Mesenchymal stem cell (in vitro differentiated cells and primary cell): ENCODE data around the gene TARBP1.

Experiments
- DNase-seq: peaks from one replicate; pipeline ENCODE4 v3.0.0-alpha.2; 2013
- H2AFZ ChIP-seq: one replicate; pipeline ENCODE4 v1.6.1; 2013; ENCODE audit warnings: low read depth, mild to moderate bottlenecking, control low read depth, inconsistent platforms, low read length, moderate library complexity
- H2AK5ac ChIP-seq: 2 replicates; pipeline ENCODE4 v1.6.1; 2013; ENCODE audit warnings: low read length, moderate library complexity, mild to moderate bottlenecking, inconsistent platforms; ENCODE audit not compliant: severe bottlenecking
- H2BK120ac ChIP-seq: one replicate; pipeline ENCODE4 v1.6.1; 2013; ENCODE audit warnings: low read depth, mild to moderate bottlenecking, inconsistent platforms, low read length, moderate library complexity
- H2BK12ac ChIP-seq, 2 experiments: one replicate each; pipeline ENCODE4 v1.6.1; 2013; ENCODE audit warnings: inconsistent platforms in 2 of 2, low read length in 2 of 2, mild to moderate bottlenecking in 2 of 2, moderate library complexity in 2 of 2, control low read depth in 1 of 2
- H2BK15ac ChIP-seq: one replicate; pipeline ENCODE4 v1.6.1; 2013; ENCODE audit warnings: mild to moderate bottlenecking, low read depth, inconsistent platforms; ENCODE audit not compliant: poor library complexity, severe bottlenecking
- H2BK5ac ChIP-seq: 2 replicates; pipeline ENCODE4 v1.6.1; 2013; ENCODE audit warnings: low read depth, mild to moderate bottlenecking, low read length, control low read depth, inconsistent platforms; ENCODE audit not compliant: poor library complexity, severe bottlenecking
- H3K14ac ChIP-seq, 2 experiments: one replicate each; pipeline ENCODE4 v1.6.1; 2013; ENCODE audit warnings: inconsistent platforms in 2 of 2, low read length in 2 of 2, control low read depth in 1 of 2, mild to moderate bottlenecking in 1 of 2, moderate library complexity in 1 of 2
- H3K18ac ChIP-seq, 2 experiments: one replicate each; pipeline ENCODE4 v1.6.1; 2013; ENCODE audit warnings: inconsistent platforms in 2 of 2, low read length in 2 of 2, control low read depth in 1 of 2, low read depth in 1 of 2, mild to moderate bottlenecking in 1 of 2
- H3K23ac ChIP-seq, 2 experiments: one replicate each; pipeline ENCODE4 v1.6.1; 2013; ENCODE audit warnings: inconsistent platforms in 2 of 2, low read length in 2 of 2, mild to moderate bottlenecking in 2 of 2, moderate library complexity in 2 of 2, control low read depth in 1 of 2
- H3K27ac ChIP-seq: 2 replicates; pipeline ENCODE4 v1.5.1; 2013; ENCODE audit warnings: mild to moderate bottlenecking, moderate library complexity, low read length, control low read depth, inconsistent platforms; ENCODE audit not compliant: poor library complexity, severe bottlenecking
- H3K27me3 ChIP-seq, 2 experiments: 2 replicates each; pipeline versions ENCODE4 v1.6.1 to v1.7.0; 2013; ENCODE audit warnings: low read length in 2 of 2, mild to moderate bottlenecking in 2 of 2, moderate library complexity in 2 of 2, control low read depth in 1 of 2, inconsistent platforms in 1 of 2; ENCODE audit not compliant: control insufficient read depth in 1 of 2, insufficient read depth in 1 of 2
- H3K36me3 ChIP-seq, 2 experiments: 2 replicates each; pipeline versions ENCODE4 v1.6.1 to v1.7.0; 2013; ENCODE audit warnings: low read length in 2 of 2, control low read depth in 1 of 2, inconsistent platforms in 1 of 2, low read depth in 1 of 2, mild to moderate bottlenecking in 1 of 2; ENCODE audit not compliant: insufficient read depth in 2 of 2, control insufficient read depth in 1 of 2
- H3K4ac ChIP-seq, 2 experiments: one replicate each; pipeline ENCODE4 v1.6.1; 2013; ENCODE audit warnings: inconsistent platforms in 2 of 2, low read length in 2 of 2, mild to moderate bottlenecking in 2 of 2, moderate library complexity in 2 of 2, control low read depth in 1 of 2, low read depth in 1 of 2
- H3K4me1 ChIP-seq: 2 replicates; pipeline ENCODE4 v1.6.1; 2013; ENCODE audit warnings: low read depth, low read length, control low read depth; ENCODE audit not compliant: control insufficient read depth, insufficient read depth
- H3K4me2 ChIP-seq: 2 replicates; pipeline ENCODE4 v1.6.1; 2013; ENCODE audit warnings: low read length, mild to moderate bottlenecking, inconsistent platforms; ENCODE audit not compliant: poor library complexity, severe bottlenecking
- H3K4me3 ChIP-seq, 2 experiments: 2 replicates each; pipeline versions ENCODE4 v1.5.1 to v1.7.0; 2013; ENCODE audit warnings: low read length in 2 of 2, mild to moderate bottlenecking in 2 of 2, control low read depth in 1 of 2, low read depth in 1 of 2; ENCODE audit not compliant: insufficient read depth in 1 of 2
- H3K79me1 ChIP-seq: replicated peaks from 2 replicates; pipeline ENCODE4 v1.6.1; 2013; ENCODE audit warnings: mild to moderate bottlenecking, control low read depth, low read length, inconsistent platforms; ENCODE audit not compliant: poor library complexity, severe bottlenecking
- H3K9ac ChIP-seq: 2 replicates; pipeline ENCODE4 v1.7.0; 2013; ENCODE audit warnings: mild to moderate bottlenecking, low read length, moderate library complexity
- H3K9me3 ChIP-seq: 2 replicates; pipeline ENCODE4 v1.7.0; 2013; ENCODE audit warnings: mild to moderate bottlenecking, low read length; ENCODE audit not compliant: control insufficient read depth
- H4K8ac ChIP-seq: one replicate; pipeline ENCODE4 v1.6.1; 2013; ENCODE audit warnings: inconsistent platforms, mild to moderate bottlenecking, low read length, moderate library complexity
- H4K91ac ChIP-seq: one replicate; pipeline ENCODE4 v1.6.1; 2013; ENCODE audit warnings: mild to moderate bottlenecking, low read length, inconsistent platforms
- WGBS: methylation state at CpG from one replicate; pipeline ENCODE4 v1.1.7; 2013; ENCODE audit warnings: mixed read lengths; 5-methylcytosine and 5-hydroxymethylcytosine counted together

TARBP1 gene

DNA sequence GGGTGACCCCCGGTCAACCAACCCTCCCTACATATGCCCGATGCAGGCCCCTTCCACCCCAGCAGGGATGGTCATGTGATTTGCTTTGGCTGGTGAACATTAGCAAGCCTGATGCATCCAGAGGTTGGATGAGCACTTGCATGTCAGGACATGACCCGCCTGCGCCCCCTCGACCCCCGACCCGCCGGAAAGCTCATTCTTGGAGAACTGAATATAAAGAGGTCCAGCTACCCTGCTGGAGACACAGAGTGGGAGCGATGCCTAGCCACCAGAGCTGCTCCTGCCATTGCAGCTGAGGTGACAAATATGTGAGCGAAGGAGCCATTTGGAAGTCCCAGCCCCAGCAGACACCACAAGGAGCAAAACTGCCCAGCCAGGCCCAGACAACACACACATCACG is 66.1 kb downstream of the TARBP1 start:
- H3K36me3 ChIP-seq = peaks cover 10 to 72% of the 10 kb centered on the region in 2 experiments
- H3K27ac ChIP-seq = no peak overlapping the region
- H3K23ac ChIP-seq = no peak overlapping the region
- no peak overlapping the region for H4K91ac ChIP-seq
- no peak overlapping the region for H3K14ac ChIP-seq
- no peak overlapping the region for H2BK12ac ChIP-seq
- no peak overlapping the region for H3K4me2 ChIP-seq
- no peak overlapping the region for H3K9ac ChIP-seq
- DNase-seq = no peak
- H3K4me3 ChIP-seq = no peak overlapping the region
- H3K79me1 ChIP-seq = no peaks in the 10 kb centered on the region
- no peak overlapping the region for H2AK5ac ChIP-seq
- peaks cover 2% of the 10 kb centered on the region for H3K4me1 ChIP-seq
- no peaks in the 10 kb centered on the region for H3K27me3 ChIP-seq
- H3K4ac ChIP-seq = no peak overlapping the region
- 98% methylated on average over 10 of the region's 11 CpGs for WGBS
- H2BK15ac ChIP-seq = no peak overlapping the region
- no peak overlapping the region for H2AFZ ChIP-seq
- H2BK120ac ChIP-seq = no peak overlapping the region
- no peak overlapping the region for H4K8ac ChIP-seq
- no peak overlapping the region for H2BK5ac ChIP-seq
- H3K9me3 ChIP-seq = no peaks in the 10 kb centered on the region
- no peak overlapping the region for H3K18ac ChIP-seq

DNA sequence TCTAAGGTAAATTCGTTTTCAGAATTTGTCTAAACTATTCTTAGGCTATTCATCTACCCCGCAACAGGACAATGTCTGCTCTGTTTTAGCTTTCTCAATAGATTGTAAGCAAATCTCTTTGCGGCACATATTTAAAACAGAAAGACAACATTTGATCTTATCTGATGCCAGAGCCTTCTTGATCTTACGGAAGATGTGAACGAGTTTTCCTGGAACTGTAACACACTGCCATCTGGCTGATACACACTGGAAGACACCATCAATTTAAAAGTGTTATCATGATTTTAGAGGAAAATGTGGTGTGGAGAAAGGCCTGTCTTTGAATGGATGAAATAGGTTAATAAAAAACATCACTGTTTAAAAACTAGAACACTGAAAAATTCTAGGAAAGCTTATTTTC is 69.7 kb downstream of the TARBP1 start:
- no peak overlapping the region for H2BK12ac ChIP-seq
- H2BK5ac ChIP-seq = no peak overlapping the region
- H3K79me1 ChIP-seq = no peaks in the 10 kb centered on the region
- no peak overlapping the region for H4K8ac ChIP-seq
- no peaks in the 10 kb centered on the region for H3K27me3 ChIP-seq
- no peak overlapping the region for H3K4me2 ChIP-seq
- H3K4ac ChIP-seq = no peak overlapping the region
- H3K4me1 ChIP-seq = peaks cover 2% of the 10 kb centered on the region
- H2BK15ac ChIP-seq = no peak overlapping the region
- H4K91ac ChIP-seq = no peak overlapping the region
- no peak overlapping the region for H3K27ac ChIP-seq
- no peak overlapping the region for H2AFZ ChIP-seq
- H3K9ac ChIP-seq = no peak overlapping the region
- DNase-seq = peak; percentile 12
- H2BK120ac ChIP-seq = no peak overlapping the region
- 79% methylated on average over 5 of the region's 5 CpGs for WGBS
- H3K9me3 ChIP-seq = no peaks in the 10 kb centered on the region
- no peak overlapping the region for H3K4me3 ChIP-seq
- no peak overlapping the region for H3K14ac ChIP-seq
- no peak overlapping the region for H3K18ac ChIP-seq
- H3K23ac ChIP-seq = no peak overlapping the region
- peaks cover 16 to 57% of the 10 kb centered on the region in 2 experiments for H3K36me3 ChIP-seq
- H2AK5ac ChIP-seq = no peak overlapping the region

DNA sequence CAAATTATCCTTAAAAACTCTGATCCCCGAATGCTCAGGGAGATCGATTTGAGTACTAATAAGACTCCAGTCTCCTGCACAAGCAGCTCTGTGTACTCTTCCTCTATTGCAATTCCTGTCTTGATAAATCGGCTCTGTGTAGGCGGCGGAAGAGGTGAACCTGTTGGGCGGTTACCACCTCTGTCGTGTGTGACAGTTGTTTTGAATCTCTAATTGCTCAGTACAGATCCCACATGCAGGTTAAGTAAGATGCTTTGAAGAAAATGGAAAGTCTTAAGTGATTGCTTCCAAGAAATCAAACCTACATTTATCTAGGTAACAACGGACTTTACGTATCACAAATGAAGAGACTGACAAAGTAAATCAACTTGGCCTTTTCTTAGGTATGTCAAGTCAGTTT is 70.2 kb downstream of the TARBP1 start:
- no peaks in the 10 kb centered on the region for H3K27me3 ChIP-seq
- H2BK5ac ChIP-seq = no peak overlapping the region
- H4K8ac ChIP-seq = no peak overlapping the region
- no peak overlapping the region for H3K4me3 ChIP-seq
- H3K27ac ChIP-seq = no peak overlapping the region
- no peak overlapping the region for H2AK5ac ChIP-seq
- H3K36me3 ChIP-seq = peaks cover 16 to 54% of the 10 kb centered on the region in 2 experiments
- no peaks in the 10 kb centered on the region for H3K79me1 ChIP-seq
- DNase-seq = no peak
- H2AFZ ChIP-seq = no peak overlapping the region
- no peak overlapping the region for H3K23ac ChIP-seq
- H2BK12ac ChIP-seq = no peak overlapping the region
- H2BK120ac ChIP-seq = no peak overlapping the region
- WGBS = over 99% methylated on average over 7 of the region's 9 CpGs
- H3K4me2 ChIP-seq = no peak overlapping the region
- no peak overlapping the region for H2BK15ac ChIP-seq
- no peak overlapping the region for H3K14ac ChIP-seq
- no peak overlapping the region for H3K4ac ChIP-seq
- H3K9me3 ChIP-seq = no peaks in the 10 kb centered on the region
- no peak overlapping the region for H4K91ac ChIP-seq
- H3K9ac ChIP-seq = no peak overlapping the region
- H3K18ac ChIP-seq = no peak overlapping the region
- H3K4me1 ChIP-seq = peaks cover 2% of the 10 kb centered on the region

DNA sequence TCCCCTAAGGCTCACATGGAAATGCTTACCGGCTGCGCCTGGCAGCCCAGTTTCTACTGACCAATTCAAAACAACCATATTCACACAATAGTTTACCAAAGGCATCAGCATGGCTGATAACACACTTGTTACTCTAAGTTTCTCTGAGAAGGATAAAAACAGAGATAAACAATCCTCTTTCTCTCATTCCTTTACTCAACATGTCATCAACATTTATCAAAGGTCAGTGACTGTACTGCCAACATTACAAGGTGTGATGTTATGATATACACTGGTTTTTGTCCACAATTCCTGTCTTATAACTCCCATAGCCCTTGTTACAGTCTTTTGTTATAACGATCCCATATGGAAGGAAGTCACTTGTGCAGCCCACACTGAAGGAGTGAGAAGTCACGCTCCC is 72.1 kb downstream of the TARBP1 start:
- no peak overlapping the region for H4K91ac ChIP-seq
- no peaks in the 10 kb centered on the region for H3K9me3 ChIP-seq
- H3K4ac ChIP-seq = no peak overlapping the region
- H3K4me1 ChIP-seq = no peaks in the 10 kb centered on the region
- H2BK120ac ChIP-seq = no peak overlapping the region
- H2BK5ac ChIP-seq = no peak overlapping the region
- H3K18ac ChIP-seq = no peak overlapping the region
- WGBS = 100% methylated on average over 3 of the region's 4 CpGs
- no peak overlapping the region for H2BK12ac ChIP-seq
- no peak overlapping the region for H4K8ac ChIP-seq
- no peak for DNase-seq
- no peaks in the 10 kb centered on the region for H3K27me3 ChIP-seq
- no peak overlapping the region for H3K14ac ChIP-seq
- H2BK15ac ChIP-seq = no peak overlapping the region
- no peak overlapping the region for H3K4me3 ChIP-seq
- no peak overlapping the region for H2AFZ ChIP-seq
- no peak overlapping the region for H3K27ac ChIP-seq
- no peak overlapping the region for H3K23ac ChIP-seq
- no peak overlapping the region for H2AK5ac ChIP-seq
- H3K79me1 ChIP-seq = no peaks in the 10 kb centered on the region
- no peak overlapping the region for H3K4me2 ChIP-seq
- peaks cover 11 to 41% of the 10 kb centered on the region in 2 experiments for H3K36me3 ChIP-seq
- H3K9ac ChIP-seq = no peak overlapping the region
